Astrocyte (in vitro differentiated cells and primary cell): ENCODE data around the gene TOLLIP.

Experiments
- CTCF ChIP-seq: IDR thresholded peaks from 2 replicates; pipeline ENCODE4 v1.5.1; 2011; ENCODE audit warnings: low read depth, mild to moderate bottlenecking, inconsistent platforms, low read length, moderate library complexity; ENCODE audit not compliant: insufficient read depth
- EZH2 ChIP-seq: IDR thresholded peaks from 2 replicates; pipeline ENCODE4 v1.6.1; 2012; ENCODE audit warnings: mild to moderate bottlenecking, low read length, inconsistent platforms; ENCODE audit not compliant: insufficient read depth

- TF ChIP-seq CTCF (no peak), EZH2 (no peak)
Observed at GRCh38 chr11:1326435-1327063, 17.1 kb upstream of the TOLLIP start.
